ENCODE data around the gene USP5. TPM values are rescaled to one million over a fixed set of nuclear protein-coding genes. Genes with fewer than 3 reads are reported as not detected.

The USP5 gene
- total RNA-seq, 2 experiments from 2014 or later, result 31.8 to 33.4 TPM

DNA sequence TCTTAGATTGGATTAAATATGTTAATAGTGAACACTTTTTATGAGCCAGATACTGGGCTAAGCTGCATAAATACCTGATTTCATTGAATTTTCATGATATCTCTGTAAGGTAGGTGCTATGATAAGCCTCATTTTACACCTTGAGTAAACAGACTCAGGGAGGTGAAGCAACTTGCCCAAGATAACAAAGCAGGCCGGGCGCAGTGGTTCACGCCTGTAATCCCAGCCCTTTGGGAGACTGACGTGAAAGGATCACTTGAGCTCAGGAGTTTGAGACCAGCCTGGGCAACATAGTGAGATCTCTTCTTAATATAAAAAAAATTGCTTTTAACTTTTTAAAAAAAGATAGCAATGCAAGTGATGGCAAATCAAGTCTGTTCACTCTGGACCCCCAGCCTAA is 9.9 kb upstream of the USP5 start:
- DNase-seq, result no peak
- H3K27ac ChIP-seq (ENCODE audit: low read depth in 1 of 2, low read length in 2 of 2), result no peak overlapping the region
- H3K27me3 ChIP-seq (ENCODE audit: control insufficient read depth in 1 of 2, insufficient read depth in 2 of 2, low read length in 2 of 2), result no peaks in the 10 kb centered on the region
- H3K36me3 Mint-ChIP-seq (ENCODE audit: low read depth), result no peaks in the 10 kb centered on the region
- H3K4me3 Mint-ChIP-seq, result no peak overlapping the region
- no peaks in the 10 kb centered on the region for H3K4me1 Mint-ChIP-seq (ENCODE audit: low read depth)
- H3K9me3 ChIP-seq (ENCODE audit: control insufficient read depth in 1 of 2, insufficient read depth in 1 of 2, low read length in 2 of 2), result no peaks in the 10 kb centered on the region
- no peaks in the 10 kb centered on the region for H3K27me3 Mint-ChIP-seq
- H3K4me3 ChIP-seq (ENCODE audit: low read length), result no peak overlapping the region
- no peaks in the 10 kb centered on the region for H3K36me3 ChIP-seq (ENCODE audit: insufficient read depth, low read length)
- H3K4me1 ChIP-seq (ENCODE audit: insufficient read depth, low read length), result no peaks in the 10 kb centered on the region
- ChIA-PET CTCF (no interaction called here), POLR2A (interaction anchor here (3.2 kb wide), 1 partner anchor 10 kb away, joined by 13 read pairs; the partner anchor contains the start of genes CDCA3 and USP5)
- intact Hi-C loops (cut with DNase I, micrococcal nuclease), result no loop called here
- ATAC-seq (ENCODE audit: poor library complexity), result no peak
- TF ChIP-seq, protein P1, sequence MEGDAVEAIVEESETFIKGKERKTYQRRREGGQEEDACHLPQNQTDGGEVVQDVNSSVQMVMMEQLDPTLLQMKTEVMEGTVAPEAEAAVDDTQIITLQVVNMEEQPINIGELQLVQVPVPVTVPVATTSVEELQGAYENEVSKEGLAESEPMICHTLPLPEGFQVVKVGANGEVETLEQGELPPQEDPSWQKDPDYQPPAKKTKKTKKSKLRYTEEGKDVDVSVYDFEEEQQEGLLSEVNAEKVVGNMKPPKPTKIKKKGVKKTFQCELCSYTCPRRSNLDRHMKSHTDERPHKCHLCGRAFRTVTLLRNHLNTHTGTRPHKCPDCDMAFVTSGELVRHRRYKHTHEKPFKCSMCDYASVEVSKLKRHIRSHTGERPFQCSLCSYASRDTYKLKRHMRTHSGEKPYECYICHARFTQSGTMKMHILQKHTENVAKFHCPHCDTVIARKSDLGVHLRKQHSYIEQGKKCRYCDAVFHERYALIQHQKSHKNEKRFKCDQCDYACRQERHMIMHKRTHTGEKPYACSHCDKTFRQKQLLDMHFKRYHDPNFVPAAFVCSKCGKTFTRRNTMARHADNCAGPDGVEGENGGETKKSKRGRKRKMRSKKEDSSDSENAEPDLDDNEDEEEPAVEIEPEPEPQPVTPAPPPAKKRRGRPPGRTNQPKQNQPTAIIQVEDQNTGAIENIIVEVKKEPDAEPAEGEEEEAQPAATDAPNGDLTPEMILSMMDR (IDR thresholded peaks at IDR 0.05), result no peak
- H3K27ac Mint-ChIP-seq, result no peak overlapping the region
- no peaks in the 10 kb centered on the region for H3K9me3 Mint-ChIP-seq

DNA sequence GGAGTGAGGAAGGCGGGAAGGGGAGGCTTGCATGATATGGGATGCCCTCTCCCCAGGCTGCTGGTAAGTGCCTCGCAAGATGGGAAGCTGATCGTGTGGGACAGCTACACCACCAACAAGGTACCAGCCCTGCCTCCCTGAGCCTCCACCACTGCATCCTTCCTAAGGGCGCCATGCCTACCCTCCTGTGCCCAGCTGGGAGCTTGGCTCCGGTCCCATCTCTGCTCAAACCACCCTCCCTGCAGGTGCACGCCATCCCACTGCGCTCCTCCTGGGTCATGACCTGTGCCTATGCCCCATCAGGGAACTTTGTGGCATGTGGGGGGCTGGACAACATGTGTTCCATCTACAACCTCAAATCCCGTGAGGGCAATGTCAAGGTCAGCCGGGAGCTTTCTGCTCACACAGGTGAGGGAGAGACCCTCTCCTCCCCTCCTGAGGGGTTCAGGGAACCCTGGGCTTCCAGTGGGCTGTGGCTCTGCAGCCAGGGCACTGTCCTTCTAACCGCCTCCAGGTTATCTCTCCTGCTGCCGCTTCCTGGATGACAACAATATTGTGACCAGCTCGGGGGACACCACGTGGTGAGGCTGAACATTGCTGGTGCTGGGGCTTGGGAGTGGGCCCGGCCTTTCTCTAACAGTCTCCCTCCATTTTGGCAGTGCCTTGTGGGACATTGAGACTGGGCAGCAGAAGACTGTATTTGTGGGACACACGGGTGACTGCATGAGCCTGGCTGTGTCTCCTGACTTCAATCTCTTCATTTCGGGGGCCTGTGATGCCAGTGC is 8.6 kb upstream of the USP5 start:
- intact Hi-C loops (cut with DNase I, micrococcal nuclease), result no loop called here
- TF ChIP-seq, protein P1 (IDR thresholded peaks at IDR 0.05), result no peak
- Histone ChIP-seq H3K36me3 (ENCODE audit: insufficient read depth, low read length) (no peaks in the 10 kb centered on the region), H3K4me1 (ENCODE audit: insufficient read depth, low read length) (no peaks in the 10 kb centered on the region), H3K27ac (ENCODE audit: low read depth in 1 of 2, low read length in 2 of 2) (no peak overlapping the region), H3K9me3 (ENCODE audit: control insufficient read depth in 1 of 2, insufficient read depth in 1 of 2, low read length in 2 of 2) (no peaks in the 10 kb centered on the region), H3K4me3 (ENCODE audit: low read length) (no peak overlapping the region), H3K27me3 (ENCODE audit: control insufficient read depth in 1 of 2, insufficient read depth in 2 of 2, low read length in 2 of 2) (no peaks in the 10 kb centered on the region)
- no peaks in the 10 kb centered on the region for H3K36me3 Mint-ChIP-seq (ENCODE audit: low read depth)
- H3K4me1 Mint-ChIP-seq (ENCODE audit: low read depth), result no peaks in the 10 kb centered on the region
- H3K27me3 Mint-ChIP-seq, result no peaks in the 10 kb centered on the region
- no peak overlapping the region for H3K4me3 Mint-ChIP-seq
- no peak for DNase-seq
- no peak for ATAC-seq (ENCODE audit: poor library complexity)
- ChIA-PET POLR2A (no interaction called here), CTCF (interaction anchor here (0.7 kb wide), 1 partner anchor 241 kb away, joined by 3 read pairs; no protein-coding TSS in a partner anchor)
- no peaks in the 10 kb centered on the region for H3K9me3 Mint-ChIP-seq
- no peak overlapping the region for H3K27ac Mint-ChIP-seq

DNA sequence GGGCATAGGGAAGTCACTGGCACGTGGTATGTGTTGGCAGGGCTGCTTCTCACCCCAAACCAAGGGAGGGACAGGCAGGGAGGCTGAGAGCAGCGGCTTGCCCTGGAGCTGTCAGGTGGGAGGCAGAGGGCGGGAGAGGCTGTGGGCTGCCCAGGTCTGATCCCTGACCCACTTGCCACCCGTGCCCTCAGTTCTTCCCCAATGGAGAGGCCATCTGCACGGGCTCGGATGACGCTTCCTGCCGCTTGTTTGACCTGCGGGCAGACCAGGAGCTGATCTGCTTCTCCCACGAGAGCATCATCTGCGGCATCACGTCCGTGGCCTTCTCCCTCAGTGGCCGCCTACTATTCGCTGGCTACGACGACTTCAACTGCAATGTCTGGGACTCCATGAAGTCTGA is 6.6 kb upstream of the USP5 start:
- POLR2A ChIA-PET, result no interaction called here
- intact Hi-C loops (cut with DNase I, micrococcal nuclease), result no loop called here
- H3K27me3 Mint-ChIP-seq, result no peaks in the 10 kb centered on the region
- H3K36me3 Mint-ChIP-seq (ENCODE audit: low read depth), result no peaks in the 10 kb centered on the region
- CTCF ChIA-PET, result interaction anchor here (1.2 kb wide), 1 partner anchor 27 kb away, joined by 3 read pairs; no protein-coding TSS in a partner anchor
- no peak overlapping the region for H3K4me3 ChIP-seq (ENCODE audit: low read length)
- H3K4me3 Mint-ChIP-seq, result no peak overlapping the region
- TF ChIP-seq, protein P1 (IDR thresholded peaks at IDR 0.05), result no peak
- H3K27ac ChIP-seq (ENCODE audit: low read depth in 1 of 2, low read length in 2 of 2), result no peak overlapping the region
- no peaks in the 10 kb centered on the region for H3K36me3 ChIP-seq (ENCODE audit: insufficient read depth, low read length)
- H3K4me1 Mint-ChIP-seq (ENCODE audit: low read depth), result no peaks in the 10 kb centered on the region
- H3K27ac Mint-ChIP-seq, result no peak overlapping the region
- peaks cover 4% of the 10 kb centered on the region for H3K4me1 ChIP-seq (ENCODE audit: insufficient read depth, low read length)
- DNase-seq (no peak), ATAC-seq (ENCODE audit: poor library complexity) (no peak)
- H3K9me3 Mint-ChIP-seq, result no peaks in the 10 kb centered on the region
- no peaks in the 10 kb centered on the region for H3K9me3 ChIP-seq (ENCODE audit: control insufficient read depth in 1 of 2, insufficient read depth in 1 of 2, low read length in 2 of 2)
- no peaks in the 10 kb centered on the region for H3K27me3 ChIP-seq (ENCODE audit: control insufficient read depth in 1 of 2, insufficient read depth in 2 of 2, low read length in 2 of 2)
